ENCODE results near the gene CRISPLD2.

The CRISPLD2 gene

DNA sequence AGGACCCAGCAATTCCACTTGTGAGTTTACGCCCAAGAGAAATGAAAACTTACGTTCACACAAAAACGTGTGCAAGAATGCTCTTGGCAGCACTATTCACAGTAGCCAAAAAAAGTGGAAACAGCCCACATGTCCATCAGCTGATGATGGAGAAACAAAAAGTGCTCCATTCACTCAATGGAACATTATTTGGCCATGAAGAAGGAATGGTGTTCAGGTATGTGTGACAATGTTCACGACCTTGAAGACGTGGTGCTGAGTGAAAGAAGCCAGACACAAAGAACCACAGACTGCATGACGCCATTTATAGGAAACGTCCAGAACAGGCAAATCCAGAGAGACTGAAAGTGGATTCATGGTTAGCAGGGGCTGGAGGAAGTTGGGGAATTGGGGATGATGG lies 106.7 kb downstream of the CRISPLD2 start:
- Histone ChIP-seq H3F3A (ENCODE audit: insufficient read depth, low read length) (no peaks in the 10 kb centered on the region), H3K4me1 (ENCODE audit: low read length) (no peaks in the 10 kb centered on the region), H3K27ac (ENCODE audit: low read length) (no peak overlapping the region), H3K36me3 (replicated peaks; ENCODE audit: insufficient read depth, low read length) (no peaks in the 10 kb centered on the region), H3K27me3 (replicated peaks; ENCODE audit: insufficient read depth, low read length) (peaks cover 38% of the 10 kb centered on the region), H3K4me2 (ENCODE audit: low read depth, low read length) (no peak overlapping the region), H3K79me2 (ENCODE audit: low read length) (no peaks in the 10 kb centered on the region), H3K9me2 (replicated peaks; ENCODE audit: insufficient read depth, low read length) (no peaks in the 10 kb centered on the region), H4K20me1 (ENCODE audit: insufficient read depth, low read length) (no peaks in the 10 kb centered on the region), H3K9me3 (replicated peaks; ENCODE audit: insufficient read depth, low read length) (no peaks in the 10 kb centered on the region), H3K9ac (ENCODE audit: low read length) (no peak overlapping the region), H2AFZ (ENCODE audit: low read length) (no peak overlapping the region), H3K4me3 (ENCODE audit: low read length) (no peak overlapping the region)
- DNase-seq = no peak
- TF ChIP-seq EZH2 (optimal IDR thresholded peaks at IDR 0.05; ENCODE audit: low read depth, low read length) = no peak
- TF ChIP-seq EZH2phosphoT487 (IDR thresholded peaks at IDR 0.05; ENCODE audit: low read length) = no peak
- TF ChIP-seq, protein P1, sequence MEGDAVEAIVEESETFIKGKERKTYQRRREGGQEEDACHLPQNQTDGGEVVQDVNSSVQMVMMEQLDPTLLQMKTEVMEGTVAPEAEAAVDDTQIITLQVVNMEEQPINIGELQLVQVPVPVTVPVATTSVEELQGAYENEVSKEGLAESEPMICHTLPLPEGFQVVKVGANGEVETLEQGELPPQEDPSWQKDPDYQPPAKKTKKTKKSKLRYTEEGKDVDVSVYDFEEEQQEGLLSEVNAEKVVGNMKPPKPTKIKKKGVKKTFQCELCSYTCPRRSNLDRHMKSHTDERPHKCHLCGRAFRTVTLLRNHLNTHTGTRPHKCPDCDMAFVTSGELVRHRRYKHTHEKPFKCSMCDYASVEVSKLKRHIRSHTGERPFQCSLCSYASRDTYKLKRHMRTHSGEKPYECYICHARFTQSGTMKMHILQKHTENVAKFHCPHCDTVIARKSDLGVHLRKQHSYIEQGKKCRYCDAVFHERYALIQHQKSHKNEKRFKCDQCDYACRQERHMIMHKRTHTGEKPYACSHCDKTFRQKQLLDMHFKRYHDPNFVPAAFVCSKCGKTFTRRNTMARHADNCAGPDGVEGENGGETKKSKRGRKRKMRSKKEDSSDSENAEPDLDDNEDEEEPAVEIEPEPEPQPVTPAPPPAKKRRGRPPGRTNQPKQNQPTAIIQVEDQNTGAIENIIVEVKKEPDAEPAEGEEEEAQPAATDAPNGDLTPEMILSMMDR (IDR thresholded peaks at IDR 0.05; ENCODE audit: low read length) = no peak

DNA sequence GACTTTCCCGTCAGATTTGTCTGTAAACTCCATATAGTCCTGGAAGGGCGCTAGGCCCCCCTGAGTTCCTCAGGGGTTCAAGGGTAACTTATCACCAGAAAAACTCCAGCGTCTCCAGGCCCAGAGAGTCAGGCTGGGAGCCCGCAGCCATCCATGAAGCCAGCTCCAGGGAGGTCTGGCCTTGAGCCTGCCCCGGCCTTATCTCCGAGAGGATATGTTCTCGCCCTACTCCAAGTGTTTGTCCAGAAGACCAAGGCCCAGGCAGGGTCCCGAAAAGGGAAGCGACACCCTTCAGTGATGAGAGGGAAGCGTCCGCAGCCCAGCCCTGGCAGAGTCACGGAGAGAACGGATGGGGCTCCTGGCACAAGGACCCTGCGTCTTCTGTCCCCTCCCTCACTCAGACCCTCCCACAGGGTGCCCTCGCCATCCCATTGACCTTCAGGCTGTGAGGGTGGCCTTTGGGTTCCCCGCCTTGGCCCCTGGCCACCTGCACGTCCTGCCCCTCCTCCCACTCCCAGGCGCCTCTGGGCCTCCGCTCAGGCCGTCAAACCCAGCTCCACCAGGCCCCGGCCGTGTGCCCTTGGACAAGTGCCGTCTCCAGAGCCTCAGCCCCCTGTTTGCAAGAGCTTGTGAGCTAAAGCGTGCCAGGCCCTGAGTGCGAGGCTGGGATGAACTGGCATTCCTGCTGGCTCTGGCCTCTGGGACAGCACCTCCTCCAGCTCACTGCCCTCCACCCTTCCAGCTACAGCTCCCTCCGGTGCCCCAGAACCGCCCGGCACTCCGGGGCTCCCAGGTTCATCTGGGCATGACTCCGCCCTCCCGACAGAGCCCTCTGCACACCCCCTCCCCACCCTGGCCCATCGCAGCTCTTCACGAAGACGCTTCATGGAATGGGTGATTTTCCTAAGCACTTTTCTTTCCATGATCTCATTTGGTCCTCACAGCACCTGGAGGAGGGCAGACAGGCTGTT lies 108.1 kb downstream of the CRISPLD2 start:
- TF ChIP-seq EZH2 (optimal IDR thresholded peaks at IDR 0.05; ENCODE audit: low read depth, low read length) = no peak
- no peak for TF ChIP-seq EZH2phosphoT487 (IDR thresholded peaks at IDR 0.05; ENCODE audit: low read length)
- no peak overlapping the region for H2AFZ ChIP-seq (ENCODE audit: low read length)

DNA sequence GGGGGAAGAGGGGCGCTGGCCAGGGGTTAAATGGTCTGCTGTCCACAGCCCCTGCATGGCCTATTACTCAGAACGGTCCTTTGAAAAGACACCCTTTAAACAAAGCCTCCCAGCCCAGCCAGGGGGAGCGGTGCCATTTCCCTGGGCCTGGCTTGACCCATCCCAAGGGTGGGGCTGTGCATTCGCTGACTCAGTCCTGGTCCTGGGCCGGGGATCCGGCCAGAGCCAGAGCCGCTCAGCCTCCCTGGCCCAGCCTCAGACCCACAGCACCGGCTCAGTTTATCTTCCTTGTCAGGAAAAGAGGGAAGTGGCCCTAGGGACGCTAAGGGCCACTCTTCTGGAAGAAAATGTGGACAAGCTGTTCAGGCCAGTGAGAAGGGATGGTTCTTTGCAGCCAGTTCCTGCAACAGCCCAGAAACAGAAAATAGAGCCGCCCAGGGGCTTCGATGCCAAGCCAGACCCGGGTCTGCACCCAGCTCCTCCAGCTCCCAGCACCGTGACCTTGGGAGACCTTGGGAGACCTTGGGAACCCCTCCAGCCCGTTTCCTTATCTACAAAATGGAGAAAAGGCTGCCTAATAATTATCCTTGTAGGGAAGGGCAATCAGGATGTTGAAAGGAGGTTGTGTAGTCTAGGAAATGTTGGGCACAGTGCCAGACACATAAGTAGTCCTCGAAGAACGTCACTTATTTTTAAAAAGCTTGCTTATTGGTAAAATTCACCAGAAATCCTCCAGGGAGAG lies 109.1 kb downstream of the CRISPLD2 start:
- no peak for DNase-seq
- no peak overlapping the region for H3K4me2 ChIP-seq (ENCODE audit: low read depth, low read length)
- no peak overlapping the region for H3K27ac ChIP-seq (ENCODE audit: low read length)
- no peaks in the 10 kb centered on the region for H3K36me3 ChIP-seq (replicated peaks; ENCODE audit: insufficient read depth, low read length)
- TF ChIP-seq, protein P1 (IDR thresholded peaks at IDR 0.05; ENCODE audit: low read length) = no peak
- TF ChIP-seq EZH2 (optimal IDR thresholded peaks at IDR 0.05; ENCODE audit: low read depth, low read length) (no peak), EZH2phosphoT487 (IDR thresholded peaks at IDR 0.05; ENCODE audit: low read length) (no peak)
- no peaks in the 10 kb centered on the region for H3F3A ChIP-seq (ENCODE audit: insufficient read depth, low read length)
- H3K9me3 ChIP-seq (replicated peaks; ENCODE audit: insufficient read depth, low read length) = no peaks in the 10 kb centered on the region
- H2AFZ ChIP-seq (ENCODE audit: low read length) = no peak overlapping the region
- no peak overlapping the region for H3K4me3 ChIP-seq (ENCODE audit: low read length)
- H3K4me1 ChIP-seq (ENCODE audit: low read length) = no peaks in the 10 kb centered on the region
- no peaks in the 10 kb centered on the region for H4K20me1 ChIP-seq (ENCODE audit: insufficient read depth, low read length)
- H3K79me2 ChIP-seq (ENCODE audit: low read length) = no peaks in the 10 kb centered on the region
- H3K9ac ChIP-seq (ENCODE audit: low read length) = no peak overlapping the region
- peaks cover 45% of the 10 kb centered on the region for H3K27me3 ChIP-seq (replicated peaks; ENCODE audit: insufficient read depth, low read length)
- no peaks in the 10 kb centered on the region for H3K9me2 ChIP-seq (replicated peaks; ENCODE audit: insufficient read depth, low read length)

More for the DNA sequence above, 108.1 kb downstream of the CRISPLD2 start:
- Histone ChIP-seq H3K27me3 (replicated peaks; ENCODE audit: insufficient read depth, low read length) (peaks cover 40% of the 10 kb centered on the region), H3F3A (ENCODE audit: insufficient read depth, low read length) (no peaks in the 10 kb centered on the region), H3K4me2 (ENCODE audit: low read depth, low read length) (no peak overlapping the region), H3K4me3 (ENCODE audit: low read length) (no peak overlapping the region), H3K4me1 (ENCODE audit: low read length) (no peaks in the 10 kb centered on the region), H3K9me2 (replicated peaks; ENCODE audit: insufficient read depth, low read length) (no peaks in the 10 kb centered on the region), H3K9ac (ENCODE audit: low read length) (no peak overlapping the region), H3K9me3 (replicated peaks; ENCODE audit: insufficient read depth, low read length) (no peaks in the 10 kb centered on the region), H3K27ac (ENCODE audit: low read length) (no peak overlapping the region), H4K20me1 (ENCODE audit: insufficient read depth, low read length) (no peaks in the 10 kb centered on the region), H3K79me2 (ENCODE audit: low read length) (no peaks in the 10 kb centered on the region), H3K36me3 (replicated peaks; ENCODE audit: insufficient read depth, low read length) (no peaks in the 10 kb centered on the region)
- no peak for DNase-seq
